DOHH2 (cell line): ENCODE measurements around the gene PTGES.

Experiments
- H3F3A ChIP-seq: fragments of 200-600 bp; sonication (generic), shearing (Covaris generic); 2 replicates; pipeline ENCODE4 v1.6.0; 2016; ENCODE audit warnings: antibody characterized with exemption, mild to moderate bottlenecking; ENCODE audit not compliant: control insufficient read depth, insufficient read depth
- H3K27ac ChIP-seq: fragments of 200-600 bp; sonication (generic); 2 replicates; pipeline ENCODE4 v1.5.1; 2014; ENCODE audit warnings: low read depth, mild to moderate bottlenecking, low read length, moderate library complexity
- H3K27me3 ChIP-seq: fragments of 200-600 bp; sonication (generic); 2 replicates; pipeline ENCODE4 v1.6.1; 2014; ENCODE audit warnings: mild to moderate bottlenecking, low read length, mixed read lengths; ENCODE audit not compliant: control insufficient read depth
- H3K36me3 ChIP-seq: fragments of 200-600 bp; sonication (generic); 2 replicates; pipeline ENCODE4 v1.6.1; 2014; ENCODE audit warnings: mild to moderate bottlenecking, low read length, moderate library complexity, mixed read lengths; ENCODE audit not compliant: control insufficient read depth
- H3K4me1 ChIP-seq: fragments of 200-600 bp; sonication (generic); 2 replicates; pipeline ENCODE4 v1.6.1; 2014; ENCODE audit warnings: mild to moderate bottlenecking, low read length, mixed read lengths; ENCODE audit not compliant: control insufficient read depth
- H3K4me2 ChIP-seq: fragments of 200-600 bp; sonication (generic); 2 replicates; pipeline ENCODE4 v1.6.0; 2014; ENCODE audit warnings: mild to moderate bottlenecking, low read length, moderate library complexity
- H3K4me3 ChIP-seq: fragments of 200-600 bp; sonication (generic); 2 replicates; pipeline ENCODE4 v1.5.1; 2014; ENCODE audit warnings: mild to moderate bottlenecking, low read length, mixed read lengths
- H3K79me2 ChIP-seq: fragments of 200-600 bp; sonication (generic); 2 replicates; pipeline ENCODE4 v1.6.1; 2014; ENCODE audit warnings: mild to moderate bottlenecking, low read length, mixed read lengths; ENCODE audit not compliant: control insufficient read depth
- H3K9me2 ChIP-seq: fragments of 200-600 bp; sonication (generic); replicated peaks from 2 replicates; pipeline ENCODE4 v1.6.1; 2014; ENCODE audit warnings: mild to moderate bottlenecking, low read length, mixed read lengths; ENCODE audit not compliant: control insufficient read depth
- H3K9me3 ChIP-seq: fragments of 200-600 bp; sonication (generic); 2 replicates; pipeline ENCODE4 v1.6.1; 2014; ENCODE audit warnings: antibody characterized with exemption, low read length, mixed read lengths; ENCODE audit not compliant: control insufficient read depth, insufficient read depth
- H4K20me1 ChIP-seq: fragments of 200-600 bp; sonication (generic); 2 replicates; pipeline ENCODE4 v1.6.0; 2014; ENCODE audit warnings: low read depth, mild to moderate bottlenecking, antibody characterized with exemption, low read length, moderate library complexity; ENCODE audit not compliant: control insufficient read depth, insufficient read depth
- CTCF ChIP-seq: fragments of 200-600 bp; sonication (generic); IDR thresholded peaks from one replicate; pipeline ENCODE4 v1.5.1; 2014; ENCODE audit warnings: antibody characterized with exemption, mild to moderate bottlenecking, low read depth, low read length; ENCODE audit not compliant: poor library complexity, severe bottlenecking
- EZH2phosphoT487 ChIP-seq: fragments of 200-600 bp; sonication (generic); IDR thresholded peaks from 2 replicates; pipeline ENCODE4 v1.6.1; 2017; ENCODE audit warnings: borderline replicate concordance, mild to moderate bottlenecking, antibody characterized with exemption, low read length, moderate library complexity, mixed read lengths

PTGES gene

DNA sequence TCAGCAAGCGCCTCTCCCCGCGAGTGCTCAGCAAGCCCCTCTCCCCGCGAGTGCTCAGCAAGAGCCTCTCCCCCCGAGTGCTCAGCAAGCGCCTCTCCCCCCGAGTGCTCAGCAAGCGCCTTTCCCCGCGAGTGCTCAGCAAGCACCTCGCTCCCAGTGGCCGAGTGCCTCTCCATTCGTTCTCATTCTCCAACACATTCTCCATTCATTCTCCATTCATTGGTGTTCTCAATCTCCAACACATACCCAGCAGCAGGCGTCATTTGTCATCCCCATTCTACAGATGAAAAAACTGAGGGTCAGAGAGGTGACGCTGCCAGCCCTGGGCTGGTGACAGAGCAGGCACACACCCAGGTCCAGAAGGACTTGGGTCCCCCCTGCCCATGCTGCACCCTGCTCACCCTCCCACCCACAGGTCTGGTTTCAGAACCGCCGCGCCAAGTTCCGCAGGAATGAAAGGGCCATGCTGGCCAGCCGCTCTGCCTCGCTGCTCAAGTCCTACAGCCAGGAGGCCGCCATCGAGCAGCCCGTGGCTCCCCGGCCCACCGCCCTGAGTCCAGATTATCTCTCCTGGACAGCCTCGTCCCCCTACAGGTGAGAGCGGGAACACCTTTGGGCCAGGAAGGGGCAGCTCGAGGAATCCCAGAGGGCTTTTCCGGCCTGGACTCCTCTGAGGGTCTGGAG, 32.5 kb downstream of the PTGES start:
- Histone ChIP-seq H3K79me2 (no peaks in the 10 kb centered on the region), H4K20me1 (no peaks in the 10 kb centered on the region)

GRCh38 chr9:129719135-129719534, 33.7 kb downstream of the PTGES start:
- Histone ChIP-seq H3K4me2 (no peak overlapping the region), H3K27me3 (no peaks in the 10 kb centered on the region), H3K27ac (no peak overlapping the region), H3K9me3 (no peaks in the 10 kb centered on the region), H4K20me1 (no peaks in the 10 kb centered on the region), H3K36me3 (no peaks in the 10 kb centered on the region), H3K4me3 (no peak overlapping the region), H3F3A (no peaks in the 10 kb centered on the region), H3K9me2 (no peaks in the 10 kb centered on the region), H3K79me2 (no peaks in the 10 kb centered on the region), H3K4me1 (no peaks in the 10 kb centered on the region)
- TF ChIP-seq CTCF (no peak), EZH2phosphoT487 (no peak)

More for the DNA sequence above, 32.5 kb downstream of the PTGES start:
- no peaks in the 10 kb centered on the region for H3K9me3 ChIP-seq
- H3K4me1 ChIP-seq = no peaks in the 10 kb centered on the region
- H3K4me3 ChIP-seq = no peak overlapping the region
- no peak overlapping the region for H3K27ac ChIP-seq
- no peaks in the 10 kb centered on the region for H3K9me2 ChIP-seq
- H3K27me3 ChIP-seq = no peaks in the 10 kb centered on the region
- no peak overlapping the region for H3K4me2 ChIP-seq
- H3F3A ChIP-seq = no peaks in the 10 kb centered on the region
- no peaks in the 10 kb centered on the region for H3K36me3 ChIP-seq
- TF ChIP-seq CTCF = peak; percentile 49
- TF ChIP-seq EZH2phosphoT487 = no peak

DNA sequence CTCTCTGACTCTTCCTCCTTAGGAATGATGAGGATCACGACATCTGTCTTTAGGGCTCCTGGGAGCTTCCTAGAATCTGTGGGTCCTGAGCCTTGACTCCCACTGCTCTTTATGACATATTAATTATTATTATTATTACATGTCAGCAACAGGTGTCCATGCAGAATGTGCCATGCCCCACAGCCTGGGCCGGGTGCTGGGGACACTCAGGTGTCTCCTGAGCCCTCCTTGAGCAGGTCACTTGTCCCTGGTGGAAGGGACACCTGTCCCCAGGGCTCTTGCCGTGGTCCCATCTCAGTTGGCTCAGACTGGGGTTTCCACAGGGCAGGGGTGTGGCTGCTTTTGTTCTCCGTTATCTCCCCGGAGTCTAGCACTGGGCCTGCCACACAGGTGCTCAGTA, 34.2 kb downstream of the PTGES start:
- Histone ChIP-seq H3K9me3 (no peaks in the 10 kb centered on the region), H3K4me2 (no peak overlapping the region), H3K4me3 (no peak overlapping the region), H3F3A (no peaks in the 10 kb centered on the region), H3K79me2 (no peaks in the 10 kb centered on the region), H3K36me3 (no peaks in the 10 kb centered on the region), H3K27me3 (no peaks in the 10 kb centered on the region), H3K9me2 (no peaks in the 10 kb centered on the region), H3K4me1 (no peaks in the 10 kb centered on the region), H4K20me1 (no peaks in the 10 kb centered on the region), H3K27ac (no peak overlapping the region)
- TF ChIP-seq CTCF (no peak), EZH2phosphoT487 (no peak)
